Endothelial cell of umbilical vein (primary cell): ENCODE measurements around the gene ASB7. TPM values are rescaled to one million over a fixed set of nuclear protein-coding genes. Genes with fewer than 3 reads are reported as not detected.

Source experiments
- BruUV-seq: library from RNA; stranded (reverse); fragments of 400-500 nt; replicated peaks from 2 replicates; lab custom pipeline; 2021; lab: Mats Ljungman, UMichigan
- CTCF ChIA-PET: fragments of 300-600, 350-600 bp; sonication (Branson Sonifier 250); formaldehyde crosslinking; loops from one replicate; lab custom pipeline; 2021; ENCODE audit warnings: antibody characterized with exemption, inconsistent platforms; lab: Charles Lee
- POLR2A ChIA-PET: fragments of 300-600, 350-600 bp; sonication (Branson Sonifier 250); formaldehyde crosslinking; loops from one replicate; lab custom pipeline; 2021; ENCODE audit warnings: antibody characterized with exemption, inconsistent platforms; lab: Charles Lee
- DNase-seq: peaks from one replicate; pipeline ENCODE4 v3.0.0-alpha.2; 2011; ENCODE audit warnings: low read depth, low spot score
- FAIRE-seq: peaks from 2 replicates; lab custom pipeline; 2011; peaks lifted over from hg19 to GRCh38; lab: Jason Lieb, UNC
- H2AFZ ChIP-seq: 2 replicates; pipeline ENCODE4 v1.6.0; 2012; ENCODE audit warnings: low read depth, low read length, control low read depth, inconsistent platforms
- H3K27ac ChIP-seq: 2 replicates; pipeline ENCODE4 v1.5.1; 2011; ENCODE audit warnings: low read depth, mild to moderate bottlenecking, control low read depth, low read length, moderate library complexity; ENCODE audit not compliant: insufficient read depth
- H3K27me3 ChIP-seq, 2 experiments: 2 replicates each; pipeline versions ENCODE4 v1.6.0 to v1.6.1; 2011; ENCODE audit warnings: low read length in 2 of 2, mixed read lengths in 1 of 2; ENCODE audit not compliant: control insufficient read depth in 2 of 2, insufficient read depth in 2 of 2
- H3K36me3 ChIP-seq, 2 experiments: 2 replicates in 1 of 2; 3 replicates in 1 of 2; pipeline ENCODE4 v1.5.1; 2011; ENCODE audit warnings: low read length in 2 of 2, mild to moderate bottlenecking in 1 of 2, moderate library complexity in 1 of 2; ENCODE audit not compliant: control insufficient read depth in 2 of 2, insufficient read depth in 2 of 2; ENCODE audit errors: extremely low read depth in 1 of 2
- H3K4me1 ChIP-seq: 3 replicates; pipeline ENCODE4 v1.5.1; 2011; ENCODE audit warnings: mild to moderate bottlenecking, low read length; ENCODE audit not compliant: control insufficient read depth, insufficient read depth; ENCODE audit errors: extremely low read depth
- H3K4me2 ChIP-seq: 2 replicates; pipeline ENCODE4 v1.6.1; 2011; ENCODE audit warnings: low read length, control low read depth, mixed read lengths; ENCODE audit not compliant: insufficient read depth
- H3K4me3 ChIP-seq, 3 experiments: fragments of 200-600 bp in 1 of 3; sonication (generic), shearing (Covaris generic) in 1 of 3; replicated peaks in 1 of 3; 2 replicates each; pipeline ENCODE4 v1.5.1; 2011 to 2016; ENCODE audit warnings: control low read depth in 3 of 3, low read length in 3 of 3, mild to moderate bottlenecking in 2 of 3, inconsistent platforms in 1 of 3, low read depth in 1 of 3, moderate library complexity in 1 of 3; ENCODE audit not compliant: insufficient read depth in 1 of 3
- H3K79me2 ChIP-seq: 2 replicates; pipeline ENCODE4 v1.6.0; 2012; ENCODE audit warnings: low read length, inconsistent platforms; ENCODE audit not compliant: control insufficient read depth, insufficient read depth
- H3K9ac ChIP-seq: replicated peaks from 2 replicates; pipeline ENCODE3; 2011; ENCODE audit warnings: low read length, control low read depth; ENCODE audit not compliant: insufficient read depth; ENCODE audit errors: extremely low read depth
- H3K9me1 ChIP-seq: replicated peaks from 3 replicates; pipeline ENCODE4 v1.6.0; 2011; ENCODE audit warnings: mild to moderate bottlenecking, low read length; ENCODE audit not compliant: control insufficient read depth, insufficient read depth; ENCODE audit errors: extremely low read depth
- H3K9me3 ChIP-seq: replicated peaks from 2 replicates; pipeline ENCODE4 v1.5.1; 2012; ENCODE audit warnings: low read length, inconsistent platforms; ENCODE audit not compliant: control insufficient read depth, insufficient read depth
- H4K20me1 ChIP-seq: replicated peaks from 2 replicates; pipeline ENCODE3; 2011; ENCODE audit warnings: mild to moderate bottlenecking, low read length; ENCODE audit not compliant: control insufficient read depth, insufficient read depth; ENCODE audit errors: extremely low read depth
- EZH2 ChIP-seq: IDR thresholded peaks from 2 replicates; pipeline ENCODE4 v1.6.1; 2012; ENCODE audit warnings: borderline replicate concordance, low read depth, mild to moderate bottlenecking, moderate library complexity, low read length, inconsistent platforms; ENCODE audit not compliant: severe bottlenecking
- FOS ChIP-seq: IDR thresholded peaks from 2 replicates; pipeline ENCODE4 v1.6.1; 2011; ENCODE audit warnings: mild to moderate bottlenecking, low read length, moderate library complexity, borderline replicate concordance; ENCODE audit not compliant: insufficient read depth
- GATA2 ChIP-seq: IDR thresholded peaks from 2 replicates; pipeline ENCODE4 v1.7.0; 2011; ENCODE audit warnings: low read depth, mild to moderate bottlenecking, moderate library complexity, mixed read lengths, low read length; ENCODE audit not compliant: insufficient read length, insufficient read depth
- JUN ChIP-seq: IDR thresholded peaks from 2 replicates; pipeline ENCODE4 v1.6.1; 2011; ENCODE audit warnings: borderline replicate concordance, low read depth; ENCODE audit not compliant: insufficient read length, insufficient read depth
- MYC ChIP-seq: IDR thresholded peaks from one replicate; pipeline ENCODE4 v1.6.1; 2011; ENCODE audit warnings: mild to moderate bottlenecking, low read depth, low read length
- POLR2A ChIP-seq: IDR thresholded peaks from 2 replicates; pipeline ENCODE4 v1.6.1; 2012; ENCODE audit warnings: low read depth, mild to moderate bottlenecking, control low read depth, low read length
- POLR2AphosphoS5 ChIP-seq: IDR thresholded peaks from 2 replicates; pipeline ENCODE4 v1.6.1; 2012; ENCODE audit warnings: low read depth, mild to moderate bottlenecking, control low read depth, low read length, moderate library complexity; ENCODE audit not compliant: insufficient read depth
- dilution Hi-C: fragments of 300-500 bp; cut with MboI; formaldehyde crosslinking; loops from one replicate; pipeline ENCODE4 v1.15.0; 2019; ENCODE audit warnings: low sequenced_read_pairs; ENCODE audit not compliant: extremely low pct_ligation_motif_present
- intact Hi-C: fragments of 100-400 bp; cut with micrococcal nuclease; formaldehyde crosslinking; loops from one replicate; pipeline ENCODE4 v1.10.0; 2022
- polyA plus RNA-seq, 4 experiments: library from polyadenylated mRNA; depleted of rRNA in 3 of 4; stranded (reverse) in 3 of 4; unstranded in 1 of 4; fragments of >200 nt; gene quantifications; 2 replicates each; pipeline versions ENCODE4 v1.2.1 to v1.2.3, GENCODE V29; 2011 to 2012; ENCODE audit warnings: missing spikeins in 1 of 4
- total RNA-seq: library from RNA; stranded (reverse); gene quantifications from 2 replicates; pipeline ENCODE4 v1.2.3, GENCODE V29; 2021
- TF ChIP-seq, protein P1 (sequence below), 2 donors: IDR thresholded peaks; 1 replicate in 1 of 2; 2 replicates in 1 of 2; pipeline ENCODE4 v1.5.1; 2011; ENCODE audit warnings: low read length in 2 of 2, mild to moderate bottlenecking in 2 of 2, moderate library complexity in 2 of 2, control low read depth in 1 of 2, inconsistent platforms in 1 of 2, low read depth in 1 of 2; ENCODE audit not compliant: insufficient read depth in 1 of 2; ENCODE audit errors: extremely low read depth in 1 of 2
- TF ChIP-seq, protein P2 (sequence below): IDR thresholded peaks from 2 replicates; pipeline ENCODE4 v1.6.1; 2011; ENCODE audit not compliant: insufficient read depth, insufficient read length

Gene ASB7
- total and polyA plus RNA-seq, 2 donors (not counting 3 experiments of a cell fraction or from before 2014, with no cell fraction given) = 6.8 to 13.3 TPM

- no peak for FAIRE-seq
- TF ChIP-seq JUN (no peak), GATA2 (no peak), POLR2A (no peak), MYC (no peak), EZH2 (no peak), POLR2AphosphoS5 (no peak), FOS (no peak)
- TF ChIP-seq, protein P1, sequence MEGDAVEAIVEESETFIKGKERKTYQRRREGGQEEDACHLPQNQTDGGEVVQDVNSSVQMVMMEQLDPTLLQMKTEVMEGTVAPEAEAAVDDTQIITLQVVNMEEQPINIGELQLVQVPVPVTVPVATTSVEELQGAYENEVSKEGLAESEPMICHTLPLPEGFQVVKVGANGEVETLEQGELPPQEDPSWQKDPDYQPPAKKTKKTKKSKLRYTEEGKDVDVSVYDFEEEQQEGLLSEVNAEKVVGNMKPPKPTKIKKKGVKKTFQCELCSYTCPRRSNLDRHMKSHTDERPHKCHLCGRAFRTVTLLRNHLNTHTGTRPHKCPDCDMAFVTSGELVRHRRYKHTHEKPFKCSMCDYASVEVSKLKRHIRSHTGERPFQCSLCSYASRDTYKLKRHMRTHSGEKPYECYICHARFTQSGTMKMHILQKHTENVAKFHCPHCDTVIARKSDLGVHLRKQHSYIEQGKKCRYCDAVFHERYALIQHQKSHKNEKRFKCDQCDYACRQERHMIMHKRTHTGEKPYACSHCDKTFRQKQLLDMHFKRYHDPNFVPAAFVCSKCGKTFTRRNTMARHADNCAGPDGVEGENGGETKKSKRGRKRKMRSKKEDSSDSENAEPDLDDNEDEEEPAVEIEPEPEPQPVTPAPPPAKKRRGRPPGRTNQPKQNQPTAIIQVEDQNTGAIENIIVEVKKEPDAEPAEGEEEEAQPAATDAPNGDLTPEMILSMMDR (IDR thresholded peaks at IDR 0.05; ENCODE audit: extremely low read depth in 1 of 2, insufficient read depth in 1 of 2, low read depth in 1 of 2, low read length in 2 of 2) = no peak
- TF ChIP-seq, protein P2, sequence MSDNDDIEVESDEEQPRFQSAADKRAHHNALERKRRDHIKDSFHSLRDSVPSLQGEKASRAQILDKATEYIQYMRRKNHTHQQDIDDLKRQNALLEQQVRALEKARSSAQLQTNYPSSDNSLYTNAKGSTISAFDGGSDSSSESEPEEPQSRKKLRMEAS = no peak
- Histone ChIP-seq H3K79me2 (no peaks in the 10 kb centered on the region), H2AFZ (no peak overlapping the region), H3K4me3 (no peak overlapping the region), H3K9me1 (no peaks in the 10 kb centered on the region), H3K4me2 (no peak overlapping the region), H3K9ac (no peak overlapping the region), H3K9me3 (no peaks in the 10 kb centered on the region), H3K27ac (no peak overlapping the region), H3K27me3 (no peaks in the 10 kb centered on the region), H4K20me1 (no peaks in the 10 kb centered on the region), H3K36me3 (peaks cover 2 to 11% of the 10 kb centered on the region in 2 experiments), H3K4me1 (no peaks in the 10 kb centered on the region)
- BruUV-seq = no TSS peak
- CTCF ChIA-PET = interaction anchor here (1.1 kb wide), 1 partner anchor 219 kb away, joined by 3 read pairs; no protein-coding TSS in a partner anchor
- DNase-seq = no peak
- intact Hi-C loops = no loop called here
- POLR2A ChIA-PET = no interaction called here
- dilution Hi-C loops = no loop called here
Observed at GRCh38 chr15:100569391-100569790, 33.0 kb upstream of the ASB7 start.
